H1 (cell line): ENCODE results near the gene GRM1. TPM values are rescaled to one million over a fixed set of nuclear protein-coding genes. Genes with fewer than 3 reads are reported as not detected.

ENCODE experiments used
- JUND ChIP-seq: IDR thresholded peaks from 2 replicates; pipeline ENCODE4 v1.6.1; 2011; ENCODE audit warnings: mild to moderate bottlenecking, improper control_type of control experiment, low read length
- NANOG ChIP-seq: IDR thresholded peaks from 2 replicates; pipeline ENCODE4 v1.6.1; 2011; ENCODE audit warnings: low read length, low read depth, mild to moderate bottlenecking, inconsistent platforms; ENCODE audit not compliant: insufficient read depth, poor library complexity, severe bottlenecking
- polyA plus RNA-seq, 7 experiments: library from polyadenylated mRNA; depleted of rRNA in 3 of 7; stranded (reverse) in 5 of 7; unstranded in 2 of 7; fragments of >200 nt in 5 of 7; fragments of 200-250 nt in 2 of 7; gene quantifications; 1 replicate in 5 of 7; 2 replicates in 1 of 7; 4 replicates in 1 of 7; pipeline versions ENCODE4 v1.2.1 to v1.2.3, GENCODE V29; 2011 to 2013; ENCODE audit warnings: missing spikeins in 2 of 7, mixed read lengths in 2 of 7
- total RNA-seq: library from RNA; stranded (reverse); fragmentation: NEBNext Ultra II Directional; extraction: Animal tissue kit (Norgen Biotek cat#: 25700); gene quantifications from 2 replicates; pipeline ENCODE4 v1.2.1, GENCODE V29; 2021
- TF ChIP-seq, protein P1 (sequence below): IDR thresholded peaks from 2 replicates; pipeline ENCODE4 v1.6.1; 2012; ENCODE audit warnings: inconsistent platforms
- TF ChIP-seq, protein P2 (sequence below): IDR thresholded peaks from 2 replicates; pipeline ENCODE4 v1.6.1; 2011; ENCODE audit warnings: low read length, improper control_type of control experiment

Gene GRM1
- total and polyA plus RNA-seq, 2 of the 8 experiments (the other 6 are each of a cell fraction or from before 2014, with no cell fraction given): 0.15 to 1.3 TPM

DNA sequence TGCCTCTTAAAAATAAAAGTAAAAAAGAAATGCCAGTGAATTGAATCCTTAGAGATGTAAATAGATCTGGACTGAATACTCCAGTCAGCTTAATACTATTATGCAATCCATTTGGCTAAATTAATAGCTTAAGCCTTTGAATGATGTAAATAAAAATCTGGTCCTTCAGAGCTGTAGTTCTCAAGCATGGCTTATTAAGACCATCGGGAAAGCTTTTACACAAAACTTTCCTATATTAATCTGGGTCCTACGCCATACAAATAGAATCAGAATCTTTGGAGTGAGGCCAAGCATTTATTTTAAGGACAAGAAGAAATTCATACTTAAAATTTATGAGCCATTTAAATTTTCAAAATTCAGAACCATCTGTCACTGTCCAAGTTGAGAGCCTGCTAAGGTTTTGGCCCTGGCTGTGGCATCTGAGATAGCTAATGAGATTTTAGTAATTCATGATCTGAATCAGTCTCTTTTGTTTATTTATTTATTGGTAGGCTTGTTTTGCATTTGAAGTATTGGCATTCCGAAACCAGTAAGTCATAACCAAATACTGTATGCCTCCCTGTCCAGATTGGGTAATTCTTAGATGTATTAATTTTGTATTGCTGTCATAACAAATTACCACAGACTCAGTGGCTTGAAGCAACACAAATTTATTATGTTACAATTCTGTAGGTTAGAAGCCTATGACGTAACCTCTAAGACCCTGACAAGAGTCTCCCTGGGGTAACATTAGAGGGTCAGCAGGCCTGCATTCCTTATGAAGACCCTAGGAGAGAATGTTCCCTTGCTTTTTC, 286.7 kb downstream of the GRM1 start (continued):
- TF ChIP-seq, protein P1, sequence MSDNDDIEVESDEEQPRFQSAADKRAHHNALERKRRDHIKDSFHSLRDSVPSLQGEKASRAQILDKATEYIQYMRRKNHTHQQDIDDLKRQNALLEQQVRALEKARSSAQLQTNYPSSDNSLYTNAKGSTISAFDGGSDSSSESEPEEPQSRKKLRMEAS: no peak
- no peak for TF ChIP-seq JUND
- TF ChIP-seq NANOG: no peak
- TF ChIP-seq, protein P2, sequence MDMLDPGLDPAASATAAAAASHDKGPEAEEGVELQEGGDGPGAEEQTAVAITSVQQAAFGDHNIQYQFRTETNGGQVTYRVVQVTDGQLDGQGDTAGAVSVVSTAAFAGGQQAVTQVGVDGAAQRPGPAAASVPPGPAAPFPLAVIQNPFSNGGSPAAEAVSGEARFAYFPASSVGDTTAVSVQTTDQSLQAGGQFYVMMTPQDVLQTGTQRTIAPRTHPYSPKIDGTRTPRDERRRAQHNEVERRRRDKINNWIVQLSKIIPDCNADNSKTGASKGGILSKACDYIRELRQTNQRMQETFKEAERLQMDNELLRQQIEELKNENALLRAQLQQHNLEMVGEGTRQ: no peak
- TF ChIP-seq, all 59 proteins: peak for 0
